DND-41 (cell line): ENCODE results near the gene HSPH1.

Experiments used
- EZH2 ChIP-seq: IDR thresholded peaks from 3 replicates; pipeline ENCODE4 v1.6.1; 2012; ENCODE audit warnings: borderline replicate concordance, low read depth, mild to moderate bottlenecking, moderate library complexity, low read length, inconsistent platforms; ENCODE audit not compliant: severe bottlenecking
- TF ChIP-seq, protein P1 (sequence below): IDR thresholded peaks from 2 replicates; pipeline ENCODE4 v1.5.1; 2012; ENCODE audit warnings: borderline replicate concordance, low read length, moderate library complexity, mild to moderate bottlenecking; ENCODE audit not compliant: poor library complexity, severe bottlenecking; ENCODE audit errors: extremely low read depth

GRCh38 chr13:31090096-31090495 is 71.6 kb downstream of the HSPH1 start:
- TF ChIP-seq EZH2: no peak
- TF ChIP-seq, protein P1, sequence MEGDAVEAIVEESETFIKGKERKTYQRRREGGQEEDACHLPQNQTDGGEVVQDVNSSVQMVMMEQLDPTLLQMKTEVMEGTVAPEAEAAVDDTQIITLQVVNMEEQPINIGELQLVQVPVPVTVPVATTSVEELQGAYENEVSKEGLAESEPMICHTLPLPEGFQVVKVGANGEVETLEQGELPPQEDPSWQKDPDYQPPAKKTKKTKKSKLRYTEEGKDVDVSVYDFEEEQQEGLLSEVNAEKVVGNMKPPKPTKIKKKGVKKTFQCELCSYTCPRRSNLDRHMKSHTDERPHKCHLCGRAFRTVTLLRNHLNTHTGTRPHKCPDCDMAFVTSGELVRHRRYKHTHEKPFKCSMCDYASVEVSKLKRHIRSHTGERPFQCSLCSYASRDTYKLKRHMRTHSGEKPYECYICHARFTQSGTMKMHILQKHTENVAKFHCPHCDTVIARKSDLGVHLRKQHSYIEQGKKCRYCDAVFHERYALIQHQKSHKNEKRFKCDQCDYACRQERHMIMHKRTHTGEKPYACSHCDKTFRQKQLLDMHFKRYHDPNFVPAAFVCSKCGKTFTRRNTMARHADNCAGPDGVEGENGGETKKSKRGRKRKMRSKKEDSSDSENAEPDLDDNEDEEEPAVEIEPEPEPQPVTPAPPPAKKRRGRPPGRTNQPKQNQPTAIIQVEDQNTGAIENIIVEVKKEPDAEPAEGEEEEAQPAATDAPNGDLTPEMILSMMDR: no peak
